Astrocyte of the spinal cord (primary cell): ENCODE data around the gene NUP50.

Source experiments
- DNase-seq: peaks from one replicate; pipeline ENCODE4 v3.0.0; 2011; ENCODE audit warnings: low read depth, low spot score
- H3K4me3 ChIP-seq: 2 replicates; pipeline ENCODE4 v1.5.1; 2011; ENCODE audit warnings: low read depth, mild to moderate bottlenecking, low read length, moderate library complexity
- CTCF ChIP-seq: IDR thresholded peaks from 2 replicates; pipeline ENCODE4 v1.5.1; 2012; ENCODE audit warnings: low read depth, mild to moderate bottlenecking, low read length, inconsistent platforms
- in situ Hi-C: cut with HindIII; loops from 2 replicates; pipeline ENCODE4 v1.10.0; 2017; ENCODE audit warnings: low sequenced_read_pairs

The NUP50 gene

GRCh38 chr22:45231293-45231692 lies 67.6 kb downstream of the NUP50 start:
- no peak overlapping the region for H3K4me3 ChIP-seq
- no peak for TF ChIP-seq CTCF
- DNase-seq = no peak
- in situ Hi-C loops = no loop called here

- in situ Hi-C loops = no loop called here
- DNase-seq = no peak
- no peak overlapping the region for H3K4me3 ChIP-seq
- TF ChIP-seq CTCF = no peak
Observed at GRCh38 chr22:45233386-45233785, 69.7 kb downstream of the NUP50 start.

GRCh38 chr22:45233827-45234226 lies 70.1 kb downstream of the NUP50 start:
- no peak for TF ChIP-seq CTCF
- in situ Hi-C loops = no loop called here
- no peak overlapping the region for H3K4me3 ChIP-seq
- DNase-seq = no peak

- H3K4me3 ChIP-seq = no peak overlapping the region
- no peak for DNase-seq
- TF ChIP-seq CTCF = no peak
- in situ Hi-C loops = no loop called here
Observed at GRCh38 chr22:45235101-45235777, 71.5 kb downstream of the NUP50 start.

GRCh38 chr22:45235851-45236342 lies 72.2 kb downstream of the NUP50 start:
- DNase-seq = no peak

More at GRCh38 chr22:45235851-45236342, 72.2 kb downstream of the NUP50 start:
- no peak for TF ChIP-seq CTCF
- H3K4me3 ChIP-seq = no peak overlapping the region
- in situ Hi-C loops = no loop called here
